ENCODE measurements around the gene LAMB4. TPM values are rescaled to one million over a fixed set of nuclear protein-coding genes. Genes with fewer than 3 reads are reported as not detected.

The LAMB4 gene
- total and polyA plus RNA-seq, 2 of the 4 experiments (the other 2 are of a cell fraction), result 0.12 to 0.18 TPM

DNA sequence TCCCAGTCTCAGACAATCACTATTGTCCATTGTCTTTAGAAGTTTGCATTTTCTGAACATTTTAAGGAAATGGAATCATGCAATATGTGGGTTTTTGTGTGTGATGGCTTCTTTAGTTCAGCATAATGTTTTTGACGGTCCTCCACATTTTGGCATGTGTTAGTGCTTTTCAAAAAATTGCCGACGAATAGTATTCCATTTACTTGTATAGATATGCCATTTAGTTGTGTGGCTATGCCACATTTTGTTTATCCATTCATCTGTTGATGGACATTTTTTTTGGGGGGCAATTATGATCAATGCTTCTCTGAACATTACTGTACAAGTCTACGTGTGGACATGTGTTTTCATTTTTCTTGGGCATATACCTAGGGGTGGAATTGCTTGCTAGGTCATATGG lies 12.0 kb upstream of the LAMB4 start:
- DNase-seq (no peak), ATAC-seq (ENCODE audit: low read depth) (no peak)
- Histone ChIP-seq H3K9ac (ENCODE audit: low read depth, low read length) (no peak overlapping the region), H3K4me1 (ENCODE audit: control insufficient read depth, insufficient read depth, low read length) (peaks cover 4% of the 10 kb centered on the region; the same call in 1 of the 2 replicates), H2AK9ac (replicated peaks; ENCODE audit: low read depth, low read length, poor library complexity) (no peak overlapping the region), H3K36me3 (ENCODE audit: control insufficient read depth, insufficient read depth, low read length) (no peaks in the 10 kb centered on the region; the same call in 1 of the 2 replicates), H4K8ac (ENCODE audit: low read depth in 2 of 2, low read length in 2 of 2) (no peak overlapping the region), H2AFZ (replicated peaks; ENCODE audit: low read length, poor library complexity) (no peak overlapping the region), H2AK5ac (ENCODE audit: low read depth, low read length) (no peak overlapping the region), H3K4me2 (ENCODE audit: low read depth, low read length) (no peak overlapping the region), H4K20me1 (ENCODE audit: insufficient read depth, low read length) (no peaks in the 10 kb centered on the region), H3K27ac (ENCODE audit: insufficient read depth, low read length) (no peak overlapping the region), H4K91ac (ENCODE audit: insufficient read depth, low read depth, low read length) (no peak overlapping the region), H2BK120ac (ENCODE audit: low read depth, low read length) (no peak overlapping the region), H2BK20ac (ENCODE audit: low read depth, low read length) (no peak overlapping the region), H3K27me3 (ENCODE audit: control insufficient read depth, insufficient read depth, low read length) (no peaks in the 10 kb centered on the region), H3K4ac (ENCODE audit: low read depth, low read length) (no peak overlapping the region), H2BK5ac (ENCODE audit: low read depth, low read length, poor library complexity, severe bottlenecking) (no peak overlapping the region), H3K4me3 (ENCODE audit: insufficient read depth, low read depth, low read length) (no peak overlapping the region), H3K9me3 (ENCODE audit: control insufficient read depth, insufficient read depth, low read length) (no peaks in the 10 kb centered on the region), H3K18ac (ENCODE audit: low read depth, low read length) (no peak overlapping the region), H3K14ac (replicated peaks; ENCODE audit: low read depth, low read length) (no peak overlapping the region), H3K79me1 (ENCODE audit: low read depth in 1 of 2, low read length in 2 of 2) (no peaks in the 10 kb centered on the region), H2BK15ac (ENCODE audit: low read depth, low read length) (no peak overlapping the region), H3K56ac (ENCODE audit: extremely low read depth, insufficient read depth, low read length) (no peak overlapping the region), H3K9me1 (ENCODE audit: insufficient read depth, low read length) (no peaks in the 10 kb centered on the region), H4K5ac (ENCODE audit: low read depth, low read length) (no peak overlapping the region), H3K23ac (ENCODE audit: low read depth, low read length) (no peak overlapping the region)
- intact Hi-C loops (cut with micrococcal nuclease) (no loop called here), dilution Hi-C loops (cut with HindIII; ENCODE audit: low sequenced_read_pairs, unreplicated experiment) (loop anchor here (25.0 kb wide), 1 partner anchor 130 kb away; the partner anchor contains the start of gene LAMB1), in situ Hi-C loops (cut with MboI; ENCODE audit: low sequenced_read_pairs) (loop anchor here (25.0 kb wide), 1 partner anchor 405 kb away; the partner anchor contains the start of gene CBLL1)
- TF ChIP-seq CHD1 (IDR thresholded peaks at IDR 0.05; ENCODE audit: low read depth, low read length) (no peak), BHLHE40 (IDR thresholded peaks at IDR 0.05; ENCODE audit: low read depth, low read length) (no peak), NFE2L2 (IDR thresholded peaks at IDR 0.05; ENCODE audit: low read depth, low read length) (no peak), MAZ (IDR thresholded peaks at IDR 0.05; ENCODE audit: borderline replicate concordance, low read depth, low read length) (no peak), FOS (IDR thresholded peaks at IDR 0.05; ENCODE audit: low read depth, low read length) (no peak), MAFK (IDR thresholded peaks at IDR 0.05; ENCODE audit: low read depth, low read length) (no peak), RCOR1 (IDR thresholded peaks at IDR 0.05; ENCODE audit: insufficient replicate concordance, low read length) (no peak), ELK1 (IDR thresholded peaks at IDR 0.05; ENCODE audit: borderline replicate concordance, low read depth, low read length) (no peak), MXI1 (IDR thresholded peaks at IDR 0.05; ENCODE audit: borderline replicate concordance, low read depth, low read length) (no peak)
- TF ChIP-seq, protein P1, sequence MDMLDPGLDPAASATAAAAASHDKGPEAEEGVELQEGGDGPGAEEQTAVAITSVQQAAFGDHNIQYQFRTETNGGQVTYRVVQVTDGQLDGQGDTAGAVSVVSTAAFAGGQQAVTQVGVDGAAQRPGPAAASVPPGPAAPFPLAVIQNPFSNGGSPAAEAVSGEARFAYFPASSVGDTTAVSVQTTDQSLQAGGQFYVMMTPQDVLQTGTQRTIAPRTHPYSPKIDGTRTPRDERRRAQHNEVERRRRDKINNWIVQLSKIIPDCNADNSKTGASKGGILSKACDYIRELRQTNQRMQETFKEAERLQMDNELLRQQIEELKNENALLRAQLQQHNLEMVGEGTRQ (IDR thresholded peaks at IDR 0.05; ENCODE audit: low read depth, low read length), result no peak
- WGBS, 2 experiments (ENCODE audit: extremely low coverage in 2 of 2, insufficient read length in 1 of 2), result no CpG with 5 or more reads among the region's 4 CpGs
- no TSS peak for BruUV-seq (replicated peaks)
- POLR2A ChIA-PET (ENCODE audit: unreplicated experiment), result no interaction called here
- CTCF ChIA-PET, result interaction anchor here (1.0 kb wide), 1 partner anchor 267 kb away, joined by 3 read pairs; no protein-coding TSS in a partner anchor
